NCI-H748 (cell line): ENCODE data around the gene CFAP61.

Source experiments
- DNase-seq: peaks from one replicate; lab custom pipeline; 2025; ENCODE audit not compliant: unreplicated experiment; lab: John Stamatoyannopoulos, UW

The CFAP61 gene

DNA sequence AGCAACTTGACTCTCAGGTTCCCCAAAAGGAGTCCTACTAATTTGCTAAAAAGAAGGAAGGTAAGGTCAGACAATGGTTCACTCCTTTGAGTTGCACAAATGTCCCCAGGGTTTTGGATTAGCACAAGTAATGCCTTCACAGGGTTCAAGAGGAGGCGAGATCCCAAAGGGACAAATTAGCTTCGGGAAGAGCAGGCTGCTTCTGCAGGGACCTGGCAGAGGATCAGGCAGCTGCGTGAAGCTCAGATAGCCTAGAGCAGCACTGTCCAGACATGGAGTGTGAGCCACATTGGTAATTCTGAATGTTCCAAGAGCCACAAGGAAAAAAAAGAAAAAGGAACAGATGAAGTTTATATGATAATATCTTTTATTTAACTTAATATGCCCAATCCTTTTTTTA is 115.4 kb downstream of the CFAP61 start:
- DNase-seq, result no peak

DNA sequence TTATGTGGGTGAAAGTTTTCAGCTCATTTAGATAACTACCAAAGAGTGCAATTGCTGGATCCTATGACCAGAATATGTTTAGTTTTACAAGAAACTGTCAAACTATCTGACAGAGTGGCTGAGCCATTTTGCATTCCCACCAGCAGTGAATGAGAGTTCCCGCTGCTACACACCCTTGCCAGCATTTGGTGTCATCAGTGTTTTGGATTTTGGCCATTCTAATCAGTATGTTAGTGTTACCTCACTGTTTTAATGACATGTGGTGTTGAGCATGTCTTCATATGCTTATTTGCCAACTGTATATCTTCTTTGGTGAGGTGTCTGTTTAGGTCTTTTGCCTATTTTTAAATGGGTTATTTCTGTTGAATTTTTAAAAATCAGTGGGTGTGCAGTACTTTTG is 120.9 kb downstream of the CFAP61 start:
- DNase-seq, result no peak

DNA sequence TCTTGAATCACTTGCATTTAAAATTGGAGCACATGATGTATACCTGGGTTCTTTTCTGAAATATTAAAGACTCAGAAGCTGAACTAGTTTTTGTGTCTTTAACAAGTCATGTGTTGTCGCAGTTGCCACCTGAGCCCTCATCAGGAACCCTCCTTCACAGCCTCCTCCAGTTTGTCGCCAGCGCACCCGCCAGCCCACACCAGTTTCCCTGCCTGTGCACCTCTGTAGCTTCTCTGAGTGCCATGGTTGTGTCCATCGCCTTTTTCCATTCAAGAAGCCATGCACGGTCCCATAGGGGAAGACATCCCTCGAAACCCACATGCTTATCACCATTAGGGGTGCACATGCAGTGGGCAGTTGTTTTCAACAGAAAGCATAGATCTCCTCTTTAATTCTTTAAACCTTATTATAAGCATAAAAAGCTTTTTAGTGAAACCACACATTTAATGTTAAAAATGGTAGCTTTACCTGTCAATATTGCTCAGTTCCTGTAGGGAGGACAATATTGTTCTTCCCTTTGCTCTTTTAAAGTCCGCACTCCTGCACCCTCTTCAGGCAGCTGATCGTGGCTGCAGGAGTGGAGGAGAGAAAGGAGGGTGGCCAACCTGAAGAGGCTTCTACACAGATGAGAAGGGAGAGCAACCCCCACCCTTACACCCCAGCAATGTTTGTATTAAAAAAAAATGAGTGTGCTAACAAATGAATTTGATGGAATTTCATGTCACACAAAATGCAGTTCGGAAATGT is 121.9 kb downstream of the CFAP61 start:
- DNase-seq, result peak; percentile 33

DNA sequence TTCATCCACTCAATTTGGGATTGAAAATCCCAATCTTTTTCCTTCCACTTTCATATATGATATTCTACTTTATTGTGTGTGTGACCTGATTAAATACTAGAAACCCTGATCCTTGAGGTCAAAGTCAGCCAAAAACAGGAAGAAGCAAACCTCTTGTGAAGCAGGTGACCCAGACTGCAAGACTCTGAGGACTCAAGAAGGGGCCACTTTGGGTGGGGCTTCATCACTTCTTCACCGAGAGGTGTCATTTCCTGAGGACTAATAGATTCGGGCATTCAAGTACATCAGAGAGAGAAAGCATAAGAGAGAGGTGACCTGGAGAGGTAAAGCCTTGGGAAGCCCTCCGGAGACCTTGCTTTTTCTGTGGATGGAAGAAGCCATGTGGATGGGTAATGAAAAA is 129.0 kb downstream of the CFAP61 start:
- no peak for DNase-seq

DNA sequence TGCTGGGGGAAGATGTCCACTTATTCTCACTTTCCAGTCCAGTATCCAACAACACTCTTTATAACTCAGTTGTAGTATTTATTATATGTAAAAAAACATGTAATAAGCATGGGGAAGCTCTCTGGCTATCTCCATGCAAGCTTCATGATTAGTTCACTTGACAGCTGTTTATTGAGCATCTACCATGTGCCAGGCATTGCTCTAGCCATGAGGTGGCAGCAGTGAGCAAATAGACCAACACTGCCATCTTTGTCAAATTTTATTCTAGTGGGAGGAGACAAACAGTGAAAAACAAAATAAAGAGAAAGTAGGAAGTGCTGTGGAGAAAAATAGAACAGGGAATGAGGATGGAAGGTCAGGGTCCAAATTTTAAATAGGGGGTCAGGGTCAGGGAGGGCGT is 131.8 kb downstream of the CFAP61 start:
- DNase-seq, result no peak

DNA sequence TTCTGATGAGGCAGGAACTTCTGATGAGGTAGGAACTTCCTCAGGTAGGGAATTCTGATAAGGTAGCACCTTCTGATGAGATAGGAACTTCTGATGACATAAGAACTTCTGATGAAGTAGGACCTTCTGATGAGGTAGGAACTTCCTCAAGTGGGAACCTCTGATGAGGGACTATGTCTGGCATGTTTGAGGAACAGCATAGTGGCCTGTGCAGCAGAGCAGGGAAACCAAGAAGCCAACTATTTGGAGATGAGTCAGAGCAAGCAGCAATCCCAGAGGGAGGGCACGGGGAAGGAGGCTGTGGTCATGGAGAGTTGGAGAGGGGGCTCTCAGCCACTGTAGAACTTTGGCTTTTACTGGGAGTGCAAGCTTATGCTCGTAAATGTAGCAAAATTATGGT is 132.4 kb downstream of the CFAP61 start:
- no peak for DNase-seq

DNA sequence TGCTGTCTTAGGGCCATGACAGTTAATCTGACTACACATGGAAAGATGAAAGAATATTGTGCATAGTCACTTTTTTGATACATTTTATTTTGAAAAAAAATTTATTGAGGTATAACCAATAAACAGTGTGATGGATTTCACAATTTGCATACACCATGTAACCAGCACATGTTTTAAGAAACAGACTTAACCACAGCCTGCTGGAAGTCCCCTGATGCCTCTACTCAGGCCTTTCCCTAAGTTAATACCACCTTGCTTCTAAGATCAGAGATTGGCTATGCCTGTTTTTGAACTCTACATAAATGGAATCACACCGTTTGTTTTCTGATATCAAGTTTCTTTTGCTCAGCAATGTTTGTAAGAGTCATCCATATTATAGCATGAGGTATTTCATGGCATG is 136.3 kb downstream of the CFAP61 start:
- no peak for DNase-seq

DNA sequence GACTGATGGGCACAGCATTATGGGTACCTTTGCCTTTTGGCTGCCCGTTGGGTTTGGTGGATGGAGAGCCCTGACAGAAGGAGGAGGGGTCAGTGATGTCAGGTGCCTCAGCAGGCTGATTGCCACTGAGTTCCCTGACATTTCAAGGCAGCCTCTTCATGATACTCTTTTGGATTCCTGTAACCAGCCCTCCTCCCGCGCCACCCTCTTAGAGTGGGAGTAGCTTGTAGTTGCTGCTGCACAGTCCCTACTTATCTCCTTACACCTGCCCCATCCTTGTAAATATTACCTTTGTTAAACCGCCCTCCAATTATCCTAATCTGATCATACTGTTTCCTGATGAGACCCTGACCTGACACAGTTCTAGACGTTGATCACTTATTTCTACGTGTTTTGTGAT is 140.0 kb downstream of the CFAP61 start:
- peak; percentile 100 for DNase-seq

DNA sequence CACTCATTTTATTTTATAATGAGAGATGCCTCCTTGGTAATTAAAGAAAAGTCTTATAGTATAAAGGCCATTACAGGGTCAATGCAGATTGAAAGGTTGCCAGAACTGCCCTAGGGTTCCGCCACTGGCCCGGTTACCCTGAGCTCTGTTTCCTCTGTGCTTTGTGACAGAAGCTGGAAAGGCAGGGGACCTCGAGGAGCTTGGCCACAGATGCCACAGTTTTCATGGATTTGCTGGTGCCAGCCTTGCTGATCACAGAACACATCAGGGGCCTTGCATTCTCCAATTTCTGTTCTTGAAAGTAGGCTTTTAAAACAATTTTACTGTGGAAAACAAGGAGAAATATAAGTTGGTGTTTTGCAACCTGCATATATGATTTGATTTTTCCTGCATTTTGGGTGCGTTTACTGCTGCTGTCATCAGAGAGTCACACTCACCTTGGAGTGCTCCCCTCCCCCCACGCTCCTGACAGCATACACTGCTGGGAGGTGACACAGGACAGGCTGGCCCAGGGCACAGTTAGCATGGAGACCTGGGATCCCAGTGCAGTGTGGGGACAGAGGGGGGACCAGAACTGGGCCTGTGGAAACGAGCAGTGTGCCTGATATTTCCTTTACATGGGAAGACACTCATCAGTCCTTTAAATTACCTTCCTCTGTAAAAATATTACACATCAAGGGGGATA is 142.8 kb downstream of the CFAP61 start:
- no peak for DNase-seq

DNA sequence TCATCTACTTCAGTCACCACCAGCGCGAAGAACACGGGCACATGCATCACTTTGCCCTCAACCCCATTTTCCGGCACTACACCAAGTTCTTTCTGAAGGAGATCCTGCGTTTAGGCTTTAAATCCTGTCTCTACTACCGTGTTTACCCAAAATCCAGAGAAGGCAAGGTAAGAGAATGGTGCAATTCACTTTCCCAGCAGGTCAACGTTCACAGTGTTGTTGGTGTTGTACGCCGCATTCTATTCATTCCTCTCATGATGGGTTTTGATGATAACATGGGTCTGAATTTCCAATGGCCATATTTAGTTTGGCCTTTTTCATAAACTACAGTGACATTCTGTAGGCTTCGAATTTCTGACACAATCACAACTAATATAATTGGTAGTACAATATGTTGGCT is 144.3 kb downstream of the CFAP61 start:
- no peak for DNase-seq

DNA sequence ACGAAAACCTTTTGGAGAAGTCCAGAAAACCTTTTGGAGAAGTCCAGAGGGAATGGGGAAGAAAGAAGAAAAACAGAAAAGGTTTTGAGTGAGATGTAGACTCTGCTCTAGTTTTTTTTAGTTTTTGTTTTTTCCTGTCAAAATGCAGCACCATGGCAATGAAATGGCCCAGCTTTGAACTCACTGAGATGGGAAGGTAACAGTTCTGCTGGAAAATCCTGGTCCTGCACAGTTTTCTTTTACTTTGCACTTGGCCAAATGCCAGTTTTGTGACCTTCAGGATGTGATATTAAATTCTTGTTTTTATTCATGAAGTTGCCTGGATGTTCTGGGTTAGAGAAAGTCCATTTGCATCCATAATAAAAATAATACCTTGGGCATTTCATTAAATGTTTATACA is 145.7 kb downstream of the CFAP61 start:
- DNase-seq, result no peak

DNA sequence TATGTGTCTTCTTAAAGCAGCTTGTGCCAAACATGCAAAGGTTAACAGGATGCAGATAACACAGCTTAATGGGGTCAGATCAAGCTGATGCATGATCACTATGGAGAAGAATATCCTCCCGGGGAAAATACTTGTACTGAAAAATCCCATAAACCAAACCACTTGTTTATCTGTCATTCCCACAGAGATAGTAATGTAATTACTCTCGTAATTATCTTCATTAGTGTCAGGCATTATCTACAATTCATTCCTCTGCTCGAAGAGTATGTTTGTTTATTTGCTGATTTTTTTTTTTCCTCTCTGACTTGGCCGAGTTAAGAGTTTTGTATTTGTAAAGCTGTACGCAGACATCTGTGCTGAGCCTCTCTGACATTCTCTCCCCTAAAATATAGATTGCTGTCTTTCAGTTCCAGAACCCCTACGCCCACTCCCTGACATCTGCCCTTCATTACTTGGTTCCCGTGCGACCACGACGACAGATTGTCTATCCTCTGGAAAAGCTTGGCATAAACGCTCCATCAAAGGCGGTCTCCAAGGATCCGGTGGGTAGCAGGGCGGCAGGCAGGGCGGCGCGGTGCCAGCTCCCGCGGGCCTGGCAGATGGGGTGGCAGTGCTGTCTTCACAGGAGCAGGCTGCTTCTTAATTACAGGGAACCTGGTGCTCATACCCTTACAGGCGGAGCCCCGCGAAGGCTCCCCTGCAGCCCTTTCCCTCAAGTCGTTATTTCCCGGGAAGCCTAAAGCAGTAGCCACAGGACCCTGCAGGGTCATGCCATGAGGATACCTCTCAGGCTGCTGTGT is 147.2 kb downstream of the CFAP61 start:
- DNase-seq, result peak; percentile 81

DNA sequence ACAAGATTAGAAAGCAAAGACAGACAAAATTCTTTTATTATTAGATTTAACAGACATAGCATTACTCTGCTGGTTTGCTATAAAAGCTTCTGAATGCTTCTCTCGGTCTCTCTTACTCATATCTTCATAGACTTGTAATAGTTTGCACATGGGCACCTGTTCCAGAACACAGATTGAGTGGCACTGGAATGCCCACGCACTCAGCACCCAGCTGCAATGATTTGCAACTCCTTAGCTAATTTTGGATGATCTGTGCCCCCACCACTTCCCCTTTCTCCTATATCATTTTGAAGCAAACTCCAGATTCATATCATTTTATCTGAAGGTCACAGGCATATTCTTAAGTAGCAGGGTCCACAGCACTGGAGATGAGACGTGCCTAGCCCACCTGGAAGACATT is 148.8 kb downstream of the CFAP61 start:
- no peak for DNase-seq

DNA sequence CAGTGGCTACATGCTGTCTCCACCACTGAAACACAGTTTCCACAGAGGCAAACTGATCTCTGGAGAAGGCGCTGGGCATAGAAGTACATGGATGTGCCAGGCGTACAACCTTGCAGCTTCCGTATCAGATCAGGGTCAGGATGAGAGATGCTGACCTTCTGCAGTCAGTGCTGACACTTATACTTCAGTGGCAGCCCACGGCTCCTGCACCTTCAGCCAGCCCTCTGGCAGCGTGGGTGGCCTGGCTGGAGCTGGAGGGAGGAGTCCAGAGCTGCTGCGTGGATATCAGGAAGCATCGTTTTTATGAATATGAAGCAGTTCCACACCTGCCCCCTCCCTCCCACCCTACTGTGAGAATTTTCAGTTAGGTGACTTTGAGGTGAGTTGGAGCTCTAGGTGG is 149.3 kb downstream of the CFAP61 start:
- peak; percentile 65 for DNase-seq

DNA sequence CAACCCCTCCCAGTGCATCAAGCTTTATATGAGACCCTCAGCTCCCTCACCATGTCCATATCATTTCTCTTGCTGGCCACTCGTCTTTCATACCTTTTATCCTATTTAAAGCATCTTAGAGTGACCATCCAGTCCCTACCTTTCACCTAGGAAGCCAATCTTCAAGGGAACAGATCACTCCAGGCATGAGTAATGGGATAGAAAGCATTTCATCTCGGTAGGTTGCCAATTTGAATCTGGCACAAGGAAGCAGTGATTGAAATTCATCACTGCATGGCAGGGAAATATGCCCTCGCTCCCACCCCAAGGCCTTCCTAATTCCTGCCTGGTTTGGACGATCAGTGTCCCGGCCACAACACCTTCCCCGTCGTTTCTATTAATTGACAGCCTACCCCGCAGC is 150.4 kb downstream of the CFAP61 start:
- no peak for DNase-seq

DNA sequence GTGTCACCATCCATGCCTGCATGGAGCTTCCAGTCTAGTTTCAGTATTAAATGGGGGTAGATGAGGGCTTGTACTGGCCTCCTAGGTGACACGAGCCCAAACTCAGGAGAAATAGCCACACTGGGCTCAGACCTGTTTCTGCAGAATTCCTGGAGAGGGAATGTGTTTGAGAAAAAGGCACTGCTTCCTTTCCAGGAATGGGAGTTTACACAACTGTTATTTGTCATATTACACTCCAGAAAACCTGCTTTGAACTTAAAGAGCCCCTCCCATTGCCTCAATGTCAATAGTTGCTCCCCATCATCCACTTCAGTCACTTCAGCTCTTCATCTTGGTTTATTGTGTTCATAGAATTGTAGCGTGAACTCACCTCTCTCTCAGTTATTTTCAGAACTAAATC is 151.5 kb downstream of the CFAP61 start:
- DNase-seq, result peak; percentile 82

DNA sequence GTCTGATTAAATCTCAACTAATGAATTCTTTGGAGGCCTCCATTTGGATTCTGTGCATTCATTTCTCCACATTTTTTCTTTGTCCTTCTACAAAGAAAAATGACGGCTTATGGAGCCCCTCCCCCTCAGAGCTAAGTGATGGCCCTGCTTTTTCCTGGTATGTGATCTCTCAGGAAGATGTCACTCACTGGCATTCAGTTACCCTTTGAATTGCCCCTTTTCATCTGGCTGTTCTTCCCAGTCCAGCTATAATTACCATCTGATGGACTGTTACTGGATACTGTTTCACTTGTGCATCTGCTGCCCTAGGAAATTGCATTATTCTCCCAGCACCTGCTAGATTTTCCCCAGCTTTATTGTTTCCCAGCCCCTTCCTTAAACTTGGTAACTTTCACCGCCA is 151.9 kb downstream of the CFAP61 start:
- DNase-seq, result peak; percentile 99

DNA sequence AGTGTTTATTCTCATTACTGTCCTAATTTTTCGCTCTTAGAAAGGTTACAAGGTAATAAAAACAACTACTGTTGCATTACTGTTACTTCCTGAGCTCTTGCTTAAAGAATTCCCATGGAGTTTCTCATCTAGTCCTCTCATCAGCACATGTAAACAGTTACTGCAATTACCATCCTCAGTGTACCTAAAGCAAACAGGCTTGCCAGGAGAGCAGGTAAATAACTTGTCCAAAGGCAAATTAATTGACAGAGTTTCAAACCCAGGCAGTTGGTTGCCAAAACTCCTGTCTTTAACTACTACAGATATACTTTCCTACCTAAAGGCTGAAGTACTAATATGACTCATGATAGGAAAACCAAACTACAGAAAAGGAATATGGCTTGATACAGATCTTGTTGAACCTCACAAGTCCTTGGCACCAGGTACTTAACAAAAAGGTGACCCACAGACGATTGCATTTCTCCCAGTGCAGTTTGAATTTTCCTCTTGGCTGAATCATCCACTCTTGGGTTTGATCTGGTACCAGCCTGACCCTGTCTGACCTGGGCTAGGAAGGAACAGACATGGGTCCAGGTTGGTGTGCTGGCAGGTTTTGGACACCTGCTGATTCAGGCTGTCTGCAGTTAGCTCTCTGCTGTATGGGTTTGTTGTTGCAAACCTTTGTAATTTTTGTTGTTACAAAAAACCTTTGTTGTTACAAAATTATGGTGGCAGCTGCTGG is 153.0 kb downstream of the CFAP61 start:
- peak; percentile 82 for DNase-seq

DNA sequence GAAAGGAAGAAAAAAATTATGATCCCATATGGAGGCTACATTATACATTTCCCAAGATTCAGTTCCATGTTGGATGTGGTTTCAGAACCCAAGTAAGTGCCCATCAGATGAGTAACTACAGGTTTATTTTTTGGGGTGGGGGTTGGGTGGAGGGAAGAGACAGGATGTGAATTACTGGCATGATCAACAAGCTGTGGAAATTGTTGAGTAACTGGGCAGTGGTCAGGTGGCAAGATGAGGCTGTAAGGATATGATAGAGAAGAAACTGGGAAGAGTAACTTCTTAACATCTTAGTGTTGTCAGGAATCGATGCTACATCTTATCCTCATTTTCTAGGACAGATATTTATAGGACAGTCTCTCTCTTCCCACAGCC is 153.5 kb downstream of the CFAP61 start:
- peak; percentile 72 for DNase-seq

DNA sequence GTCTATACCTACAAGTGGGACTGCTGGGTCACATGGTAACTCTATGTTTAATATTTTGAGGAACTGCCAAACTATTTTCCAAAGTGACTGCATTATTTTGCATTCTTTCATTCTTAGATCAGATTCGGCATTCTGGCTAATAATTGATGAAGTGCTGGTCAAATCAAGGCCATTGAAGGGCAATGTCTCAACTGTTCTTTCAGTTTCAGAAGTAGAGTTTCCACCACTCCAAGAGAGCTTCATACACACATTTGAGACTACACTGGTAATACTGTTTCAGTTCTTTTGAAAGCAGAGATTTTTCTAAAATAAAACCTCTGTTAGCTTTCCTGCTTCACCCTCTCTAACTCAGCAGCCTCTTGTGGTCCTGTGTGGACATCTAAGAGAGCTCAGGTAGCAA is 154.5 kb downstream of the CFAP61 start:
- no peak for DNase-seq

DNA sequence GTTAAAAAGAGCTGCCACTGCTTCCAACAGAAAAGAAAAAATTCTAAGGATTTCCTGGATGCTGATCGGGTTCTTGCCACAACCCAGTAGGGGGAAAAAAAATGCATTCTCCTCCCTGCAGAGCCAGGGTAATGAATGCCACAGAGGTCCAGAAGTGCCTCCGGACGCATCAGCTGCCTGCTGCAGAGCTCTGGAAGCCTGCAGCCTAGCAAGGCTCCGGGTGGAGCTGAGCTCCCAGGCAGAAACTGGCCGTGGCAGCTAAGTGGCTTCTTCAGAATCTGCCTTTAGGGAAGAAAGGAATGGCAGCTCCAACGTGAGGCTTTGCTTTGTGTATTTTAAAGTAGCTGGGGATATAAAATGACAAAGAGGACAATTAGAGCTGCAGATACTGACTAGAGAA is 155.0 kb downstream of the CFAP61 start:
- DNase-seq, result peak; percentile 84
